WTC11 (cell line): ENCODE measurements around the gene PLSCR2. TPM values are rescaled to one million over a fixed set of nuclear protein-coding genes. Genes with fewer than 3 reads are reported as not detected.

Experiments
- ATAC-seq: fragments of 200-7000 bp; cut with Tn5 transposase; 2 replicates; pipeline ENCODE4 v1.10.0; 2021; ENCODE audit warnings: mild to moderate bottlenecking, moderate library complexity
- CTCF ChIA-PET: fragments of 300-600 bp; sonication (Branson Sonifier 250); formaldehyde crosslinking; loops from one replicate; lab custom pipeline; 2021; ENCODE audit warnings: antibody characterized with exemption; lab: Charles Lee
- POLR2A ChIA-PET: fragments of 350-600 bp; sonication (Branson Sonifier 250); formaldehyde crosslinking; loops from one replicate; lab custom pipeline; 2021; ENCODE audit warnings: antibody characterized with exemption; lab: Charles Lee
- DNase-seq: peaks from one replicate; pipeline ENCODE4 v3.0.0; 2021; ENCODE audit warnings: low spot score
- H3K27ac Mint-ChIP-seq: 2 replicates; pipeline ENCODE4 v1.8.0; 2021; ENCODE audit warnings: mixed read lengths
- H3K27me3 Mint-ChIP-seq: 2 replicates; pipeline ENCODE4 v1.8.0; 2021; ENCODE audit warnings: low read depth, mild to moderate bottlenecking, moderate library complexity, mixed read lengths
- H3K36me3 Mint-ChIP-seq: 2 replicates; pipeline ENCODE4 v1.8.0; 2021; ENCODE audit warnings: mixed read lengths
- H3K4me1 Mint-ChIP-seq: 2 replicates; pipeline ENCODE4 v1.8.0; 2022; ENCODE audit warnings: mixed read lengths
- H3K4me3 Mint-ChIP-seq: 2 replicates; pipeline ENCODE4 v1.8.0; 2021; ENCODE audit warnings: mild to moderate bottlenecking, moderate library complexity, mixed read lengths
- H3K9me3 Mint-ChIP-seq: 2 replicates; pipeline ENCODE4 v1.8.0; 2021; ENCODE audit warnings: mixed read lengths
- CBFB ChIP-seq: sonication (generic); formaldehyde crosslinking; IDR thresholded peaks from 2 replicates; pipeline ENCODE4 v1.8.1; 2022; ENCODE audit warnings: mild to moderate bottlenecking, low read depth, missing genetic modification reagents
- ESRRA ChIP-seq: sonication (generic); formaldehyde crosslinking; IDR thresholded peaks from 2 replicates; pipeline ENCODE4 v1.8.1; 2022; ENCODE audit warnings: mild to moderate bottlenecking, missing genetic modification reagents, borderline replicate concordance
- ETV6 ChIP-seq: sonication (generic); formaldehyde crosslinking; IDR thresholded peaks from 2 replicates; pipeline ENCODE4 v1.8.1; 2022; ENCODE audit warnings: mild to moderate bottlenecking, missing genetic modification reagents
- GTF2I ChIP-seq: fragments of 250-450 bp; sonication (Bioruptor Pico); conservative IDR thresholded peaks from 2 replicates; pipeline ENCODE4 v1.4.0; 2021; ENCODE audit warnings: mild to moderate bottlenecking
- IRF2 ChIP-seq: sonication (generic); formaldehyde crosslinking; IDR thresholded peaks from 2 replicates; pipeline ENCODE4 v1.8.0; 2022; ENCODE audit warnings: low read depth, missing genetic modification reagents, borderline replicate concordance
- MXD4 ChIP-seq: fragments of 250-450 bp; sonication (Bioruptor Pico); IDR thresholded peaks from 2 replicates; pipeline ENCODE4 v1.8.0; 2021; ENCODE audit warnings: mild to moderate bottlenecking, moderate library complexity, borderline replicate concordance
- MYBL2 ChIP-seq: sonication (generic); formaldehyde crosslinking; IDR thresholded peaks from 2 replicates; pipeline ENCODE4 v1.8.1; 2023; ENCODE audit warnings: mild to moderate bottlenecking, moderate library complexity, missing genetic modification reagents
- NR3C1 ChIP-seq: sonication (generic); formaldehyde crosslinking; conservative IDR thresholded peaks from 2 replicates; pipeline ENCODE4 v1.8.1; 2023; ENCODE audit warnings: low read depth, mild to moderate bottlenecking, missing genetic modification reagents
- RORB ChIP-seq: fragments of 250-450 bp; sonication (Bioruptor Pico); IDR thresholded peaks from 2 replicates; pipeline ENCODE4 v1.9.0; 2021; ENCODE audit warnings: mild to moderate bottlenecking
- SOX15 ChIP-seq: fragments of 250-450 bp; sonication (Bioruptor Pico); IDR thresholded peaks from 2 replicates; pipeline ENCODE4 v1.9.0; 2021; ENCODE audit warnings: mild to moderate bottlenecking
- TCF7 ChIP-seq: sonication (generic); formaldehyde crosslinking; IDR thresholded peaks from 2 replicates; pipeline ENCODE4 v1.8.0; 2022; ENCODE audit warnings: mild to moderate bottlenecking, low read depth, missing genetic modification reagents, moderate library complexity
- TEAD4 ChIP-seq: sonication (generic); formaldehyde crosslinking; IDR thresholded peaks from 2 replicates; pipeline ENCODE4 v1.8.0; 2022; ENCODE audit warnings: mild to moderate bottlenecking, missing genetic modification reagents
- ZNF396 ChIP-seq: fragments of 250-450 bp; sonication (Bioruptor Pico); IDR thresholded peaks from 2 replicates; pipeline ENCODE4 v1.8.0; 2021; ENCODE audit warnings: mild to moderate bottlenecking, moderate library complexity, borderline replicate concordance
- ZNF416 ChIP-seq: fragments of 250-450 bp; sonication (Bioruptor Pico); IDR thresholded peaks from 2 replicates; pipeline ENCODE4 v1.9.0; 2021; ENCODE audit warnings: mild to moderate bottlenecking, inconsistent platforms
- ZNF671 ChIP-seq: fragments of 250-450 bp; sonication (Bioruptor Pico); IDR thresholded peaks from 2 replicates; pipeline ENCODE4 v1.8.0; 2021; ENCODE audit warnings: mild to moderate bottlenecking
- total RNA-seq: library from RNA; stranded (reverse); gene quantifications from 3 replicates; pipeline ENCODE4 v1.2.3, GENCODE V29; 2021
- TF ChIP-seq, protein P1 (sequence below): sonication (generic); formaldehyde crosslinking; IDR thresholded peaks from 2 replicates; pipeline ENCODE4 v1.8.0; 2023; ENCODE audit warnings: missing genetic modification reagents
- TF ChIP-seq, protein P2 (sequence below): sonication (generic); formaldehyde crosslinking; IDR thresholded peaks from 2 replicates; pipeline ENCODE4 v1.8.1; 2022; ENCODE audit warnings: mild to moderate bottlenecking, missing genetic modification reagents, moderate library complexity, borderline replicate concordance
- TF ChIP-seq, protein P3 (sequence below): sonication (generic); formaldehyde crosslinking; IDR thresholded peaks from 2 replicates; pipeline ENCODE4 v1.8.1; 2023; ENCODE audit warnings: mild to moderate bottlenecking, missing genetic modification reagents, moderate library complexity
- TF ChIP-seq, protein P4 (sequence below): sonication (generic); formaldehyde crosslinking; IDR thresholded peaks from 2 replicates; pipeline ENCODE4 v1.8.0; 2022; ENCODE audit warnings: mild to moderate bottlenecking, missing genetic modification reagents
- TF ChIP-seq, protein P5 (sequence below): sonication (generic); formaldehyde crosslinking; IDR thresholded peaks from 2 replicates; pipeline ENCODE4 v1.8.1; 2022; ENCODE audit warnings: mild to moderate bottlenecking, moderate library complexity, missing genetic modification reagents
- TF ChIP-seq, protein P6 (sequence below): fragments of 250-450 bp; sonication (Bioruptor Pico); IDR thresholded peaks from 2 replicates; pipeline ENCODE4 v2.1.2; 2022; ENCODE audit warnings: mild to moderate bottlenecking, moderate library complexity
- TF ChIP-seq, protein P7 (sequence below): sonication (generic); formaldehyde crosslinking; IDR thresholded peaks from 2 replicates; pipeline ENCODE4 v1.8.0; 2023; ENCODE audit warnings: missing genetic modification reagents, mild to moderate bottlenecking, borderline replicate concordance
- TF ChIP-seq, protein P8 (sequence below): fragments of 250-450 bp; sonication (Bioruptor Pico); IDR thresholded peaks from 2 replicates; pipeline ENCODE4 v1.9.0; 2021; ENCODE audit warnings: mild to moderate bottlenecking

PLSCR2 gene
- total RNA-seq, 1 experiment from 2014 or later: 0.39 TPM

DNA sequence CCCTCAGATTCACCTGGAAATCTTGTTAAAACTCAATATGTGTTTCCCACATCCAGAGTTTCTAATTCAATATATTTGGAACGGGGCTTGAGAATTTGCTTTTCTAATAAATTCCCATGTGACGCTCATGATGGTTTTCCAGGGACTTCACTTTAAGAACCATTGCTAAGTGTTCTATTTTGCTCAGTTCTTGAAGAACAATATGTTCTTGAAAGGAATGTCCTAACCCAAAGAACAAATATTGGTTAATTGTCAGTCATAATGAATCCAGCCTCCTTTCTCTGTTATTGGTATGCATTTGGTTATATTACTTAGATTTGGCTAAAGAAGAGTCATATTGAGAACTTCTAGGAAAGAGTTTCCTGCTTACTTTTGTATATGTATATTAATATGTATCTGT lies 4.4 kb upstream of the PLSCR2 start (continued):
- TF ChIP-seq, protein P1, sequence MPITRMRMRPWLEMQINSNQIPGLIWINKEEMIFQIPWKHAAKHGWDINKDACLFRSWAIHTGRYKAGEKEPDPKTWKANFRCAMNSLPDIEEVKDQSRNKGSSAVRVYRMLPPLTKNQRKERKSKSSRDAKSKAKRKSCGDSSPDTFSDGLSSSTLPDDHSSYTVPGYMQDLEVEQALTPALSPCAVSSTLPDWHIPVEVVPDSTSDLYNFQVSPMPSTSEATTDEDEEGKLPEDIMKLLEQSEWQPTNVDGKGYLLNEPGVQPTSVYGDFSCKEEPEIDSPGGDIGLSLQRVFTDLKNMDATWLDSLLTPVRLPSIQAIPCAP (CRISPR knock-in tag): no peak
- TF ChIP-seq ESRRA (CRISPR knock-in tag): no peak
- TF ChIP-seq CBFB: no peak
- TF ChIP-seq IRF2: no peak
- no peak for TF ChIP-seq ETV6 (CRISPR knock-in tag)
- TF ChIP-seq NR3C1 (CRISPR knock-in tag): no peak
- no peak for TF ChIP-seq MXD4
- no peak for TF ChIP-seq MYBL2 (CRISPR knock-in tag)
- TF ChIP-seq SOX15 (CRISPR knock-in tag): no peak
- TF ChIP-seq, protein P2, sequence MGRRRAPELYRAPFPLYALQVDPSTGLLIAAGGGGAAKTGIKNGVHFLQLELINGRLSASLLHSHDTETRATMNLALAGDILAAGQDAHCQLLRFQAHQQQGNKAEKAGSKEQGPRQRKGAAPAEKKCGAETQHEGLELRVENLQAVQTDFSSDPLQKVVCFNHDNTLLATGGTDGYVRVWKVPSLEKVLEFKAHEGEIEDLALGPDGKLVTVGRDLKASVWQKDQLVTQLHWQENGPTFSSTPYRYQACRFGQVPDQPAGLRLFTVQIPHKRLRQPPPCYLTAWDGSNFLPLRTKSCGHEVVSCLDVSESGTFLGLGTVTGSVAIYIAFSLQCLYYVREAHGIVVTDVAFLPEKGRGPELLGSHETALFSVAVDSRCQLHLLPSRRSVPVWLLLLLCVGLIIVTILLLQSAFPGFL (CRISPR knock-in tag): no peak
- TF ChIP-seq ZNF396 (CRISPR knock-in tag): no peak
- TF ChIP-seq RORB: no peak

DNA sequence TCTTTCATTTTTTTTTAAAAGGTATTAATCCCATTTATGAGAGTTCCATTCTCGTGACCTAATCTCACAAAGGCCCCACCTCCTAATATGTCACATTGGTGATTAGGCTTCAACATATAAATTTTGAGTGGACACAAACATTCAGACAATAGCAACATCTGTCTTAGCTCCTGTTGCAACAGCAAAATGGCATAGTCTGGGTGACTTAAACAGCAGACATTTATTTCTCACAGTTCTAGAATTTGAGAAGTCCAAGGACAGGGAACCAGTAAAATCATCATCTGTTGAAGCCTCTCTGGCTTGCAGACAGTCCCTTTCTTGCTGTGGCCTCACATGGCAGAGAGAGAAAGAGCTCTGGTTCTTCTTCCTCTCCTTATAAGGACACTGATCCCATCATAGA lies 3.2 kb upstream of the PLSCR2 start:
- peaks cover under 1% of the 10 kb centered on the region; the same call in 1 of the 2 replicates for H3K9me3 Mint-ChIP-seq
- H3K27ac Mint-ChIP-seq: no peak overlapping the region
- no peaks in the 10 kb centered on the region; the same call in 1 of the 2 replicates for H3K27me3 Mint-ChIP-seq
- POLR2A ChIA-PET: no interaction called here
- H3K4me1 Mint-ChIP-seq: peaks cover 15% of the 10 kb centered on the region
- H3K4me3 Mint-ChIP-seq: no peak overlapping the region
- CTCF ChIA-PET: no interaction called here
- DNase-seq (no peak), ATAC-seq (no peak)
- no peaks in the 10 kb centered on the region for H3K36me3 Mint-ChIP-seq
- TF ChIP-seq TEAD4 (CRISPR knock-in tag): no peak
- TF ChIP-seq GTF2I: no peak
- no peak for TF ChIP-seq TCF7 (CRISPR knock-in tag)
- TF ChIP-seq, protein P3, sequence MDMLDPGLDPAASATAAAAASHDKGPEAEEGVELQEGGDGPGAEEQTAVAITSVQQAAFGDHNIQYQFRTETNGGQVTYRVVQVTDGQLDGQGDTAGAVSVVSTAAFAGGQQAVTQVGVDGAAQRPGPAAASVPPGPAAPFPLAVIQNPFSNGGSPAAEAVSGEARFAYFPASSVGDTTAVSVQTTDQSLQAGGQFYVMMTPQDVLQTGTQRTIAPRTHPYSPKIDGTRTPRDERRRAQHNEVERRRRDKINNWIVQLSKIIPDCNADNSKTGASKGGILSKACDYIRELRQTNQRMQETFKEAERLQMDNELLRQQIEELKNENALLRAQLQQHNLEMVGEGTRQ (CRISPR knock-in tag): no peak
- TF ChIP-seq, protein P4, sequence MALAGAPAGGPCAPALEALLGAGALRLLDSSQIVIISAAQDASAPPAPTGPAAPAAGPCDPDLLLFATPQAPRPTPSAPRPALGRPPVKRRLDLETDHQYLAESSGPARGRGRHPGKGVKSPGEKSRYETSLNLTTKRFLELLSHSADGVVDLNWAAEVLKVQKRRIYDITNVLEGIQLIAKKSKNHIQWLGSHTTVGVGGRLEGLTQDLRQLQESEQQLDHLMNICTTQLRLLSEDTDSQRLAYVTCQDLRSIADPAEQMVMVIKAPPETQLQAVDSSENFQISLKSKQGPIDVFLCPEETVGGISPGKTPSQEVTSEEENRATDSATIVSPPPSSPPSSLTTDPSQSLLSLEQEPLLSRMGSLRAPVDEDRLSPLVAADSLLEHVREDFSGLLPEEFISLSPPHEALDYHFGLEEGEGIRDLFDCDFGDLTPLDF (CRISPR knock-in tag): no peak
- TF ChIP-seq, protein P5, sequence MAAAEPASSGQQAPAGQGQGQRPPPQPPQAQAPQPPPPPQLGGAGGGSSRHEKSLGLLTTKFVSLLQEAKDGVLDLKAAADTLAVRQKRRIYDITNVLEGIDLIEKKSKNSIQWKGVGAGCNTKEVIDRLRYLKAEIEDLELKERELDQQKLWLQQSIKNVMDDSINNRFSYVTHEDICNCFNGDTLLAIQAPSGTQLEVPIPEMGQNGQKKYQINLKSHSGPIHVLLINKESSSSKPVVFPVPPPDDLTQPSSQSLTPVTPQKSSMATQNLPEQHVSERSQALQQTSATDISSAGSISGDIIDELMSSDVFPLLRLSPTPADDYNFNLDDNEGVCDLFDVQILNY: no peak
- TF ChIP-seq, protein P6, sequence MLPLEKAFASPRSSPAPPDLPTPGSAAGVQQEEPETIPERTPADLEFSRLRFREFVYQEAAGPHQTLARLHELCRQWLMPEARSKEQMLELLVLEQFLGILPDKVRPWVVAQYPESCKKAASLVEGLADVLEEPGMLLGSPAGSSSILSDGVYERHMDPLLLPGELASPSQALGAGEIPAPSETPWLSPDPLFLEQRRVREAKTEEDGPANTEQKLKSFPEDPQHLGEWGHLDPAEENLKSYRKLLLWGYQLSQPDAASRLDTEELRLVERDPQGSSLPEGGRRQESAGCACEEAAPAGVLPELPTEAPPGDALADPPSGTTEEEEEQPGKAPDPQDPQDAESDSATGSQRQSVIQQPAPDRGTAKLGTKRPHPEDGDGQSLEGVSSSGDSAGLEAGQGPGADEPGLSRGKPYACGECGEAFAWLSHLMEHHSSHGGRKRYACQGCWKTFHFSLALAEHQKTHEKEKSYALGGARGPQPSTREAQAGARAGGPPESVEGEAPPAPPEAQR: no peak
- no peak for TF ChIP-seq CBFB
- no peak for TF ChIP-seq ZNF396 (CRISPR knock-in tag)
- no peak for TF ChIP-seq ZNF416 (CRISPR knock-in tag)
- TF ChIP-seq, protein P7, sequence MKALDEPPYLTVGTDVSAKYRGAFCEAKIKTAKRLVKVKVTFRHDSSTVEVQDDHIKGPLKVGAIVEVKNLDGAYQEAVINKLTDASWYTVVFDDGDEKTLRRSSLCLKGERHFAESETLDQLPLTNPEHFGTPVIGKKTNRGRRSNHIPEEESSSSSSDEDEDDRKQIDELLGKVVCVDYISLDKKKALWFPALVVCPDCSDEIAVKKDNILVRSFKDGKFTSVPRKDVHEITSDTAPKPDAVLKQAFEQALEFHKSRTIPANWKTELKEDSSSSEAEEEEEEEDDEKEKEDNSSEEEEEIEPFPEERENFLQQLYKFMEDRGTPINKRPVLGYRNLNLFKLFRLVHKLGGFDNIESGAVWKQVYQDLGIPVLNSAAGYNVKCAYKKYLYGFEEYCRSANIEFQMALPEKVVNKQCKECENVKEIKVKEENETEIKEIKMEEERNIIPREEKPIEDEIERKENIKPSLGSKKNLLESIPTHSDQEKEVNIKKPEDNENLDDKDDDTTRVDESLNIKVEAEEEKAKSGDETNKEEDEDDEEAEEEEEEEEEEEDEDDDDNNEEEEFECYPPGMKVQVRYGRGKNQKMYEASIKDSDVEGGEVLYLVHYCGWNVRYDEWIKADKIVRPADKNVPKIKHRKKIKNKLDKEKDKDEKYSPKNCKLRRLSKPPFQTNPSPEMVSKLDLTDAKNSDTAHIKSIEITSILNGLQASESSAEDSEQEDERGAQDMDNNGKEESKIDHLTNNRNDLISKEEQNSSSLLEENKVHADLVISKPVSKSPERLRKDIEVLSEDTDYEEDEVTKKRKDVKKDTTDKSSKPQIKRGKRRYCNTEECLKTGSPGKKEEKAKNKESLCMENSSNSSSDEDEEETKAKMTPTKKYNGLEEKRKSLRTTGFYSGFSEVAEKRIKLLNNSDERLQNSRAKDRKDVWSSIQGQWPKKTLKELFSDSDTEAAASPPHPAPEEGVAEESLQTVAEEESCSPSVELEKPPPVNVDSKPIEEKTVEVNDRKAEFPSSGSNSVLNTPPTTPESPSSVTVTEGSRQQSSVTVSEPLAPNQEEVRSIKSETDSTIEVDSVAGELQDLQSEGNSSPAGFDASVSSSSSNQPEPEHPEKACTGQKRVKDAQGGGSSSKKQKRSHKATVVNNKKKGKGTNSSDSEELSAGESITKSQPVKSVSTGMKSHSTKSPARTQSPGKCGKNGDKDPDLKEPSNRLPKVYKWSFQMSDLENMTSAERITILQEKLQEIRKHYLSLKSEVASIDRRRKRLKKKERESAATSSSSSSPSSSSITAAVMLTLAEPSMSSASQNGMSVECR (CRISPR knock-in tag): no peak
- TF ChIP-seq ZNF671 (CRISPR knock-in tag): no peak
- TF ChIP-seq, protein P1 (CRISPR knock-in tag): no peak
- TF ChIP-seq, protein P8, sequence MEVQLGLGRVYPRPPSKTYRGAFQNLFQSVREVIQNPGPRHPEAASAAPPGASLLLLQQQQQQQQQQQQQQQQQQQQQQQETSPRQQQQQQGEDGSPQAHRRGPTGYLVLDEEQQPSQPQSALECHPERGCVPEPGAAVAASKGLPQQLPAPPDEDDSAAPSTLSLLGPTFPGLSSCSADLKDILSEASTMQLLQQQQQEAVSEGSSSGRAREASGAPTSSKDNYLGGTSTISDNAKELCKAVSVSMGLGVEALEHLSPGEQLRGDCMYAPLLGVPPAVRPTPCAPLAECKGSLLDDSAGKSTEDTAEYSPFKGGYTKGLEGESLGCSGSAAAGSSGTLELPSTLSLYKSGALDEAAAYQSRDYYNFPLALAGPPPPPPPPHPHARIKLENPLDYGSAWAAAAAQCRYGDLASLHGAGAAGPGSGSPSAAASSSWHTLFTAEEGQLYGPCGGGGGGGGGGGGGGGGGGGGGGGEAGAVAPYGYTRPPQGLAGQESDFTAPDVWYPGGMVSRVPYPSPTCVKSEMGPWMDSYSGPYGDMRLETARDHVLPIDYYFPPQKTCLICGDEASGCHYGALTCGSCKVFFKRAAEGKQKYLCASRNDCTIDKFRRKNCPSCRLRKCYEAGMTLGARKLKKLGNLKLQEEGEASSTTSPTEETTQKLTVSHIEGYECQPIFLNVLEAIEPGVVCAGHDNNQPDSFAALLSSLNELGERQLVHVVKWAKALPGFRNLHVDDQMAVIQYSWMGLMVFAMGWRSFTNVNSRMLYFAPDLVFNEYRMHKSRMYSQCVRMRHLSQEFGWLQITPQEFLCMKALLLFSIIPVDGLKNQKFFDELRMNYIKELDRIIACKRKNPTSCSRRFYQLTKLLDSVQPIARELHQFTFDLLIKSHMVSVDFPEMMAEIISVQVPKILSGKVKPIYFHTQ (CRISPR knock-in tag): no peak
